IMR-90 (cell line): Measurements from ENCODE around the gene LPIN1. TPM values are rescaled to one million over a fixed set of nuclear protein-coding genes. Genes with fewer than 3 reads are reported as not detected.
"Not testable (repeated sequence)": the region's sequence is repeated elsewhere in the genome, so short reads cannot be mapped to it uniquely, and the experiment has no call there.

Source experiments
- ATAC-seq: fragments of 200-7000 bp; cut with Tn5 transposase; 2 replicates; pipeline ENCODE4 v1.9.1; 2020; ENCODE audit warnings: low read depth, mild to moderate bottlenecking, moderate library complexity
- BruUV-seq: library from RNA; stranded (reverse); fragments of 400-500 nt; replicated peaks from 2 replicates; lab custom pipeline; 2021; lab: Mats Ljungman, UMichigan
- CTCF ChIA-PET: fragments of 300-600 bp; formaldehyde crosslinking; extraction: SDS; loops from one replicate; lab custom pipeline; 2021; ENCODE audit warnings: antibody characterized with exemption; lab: Yijun Ruan, JAX
- POLR2A ChIA-PET: fragments of 300-600 bp; sonication (Branson Sonifier 250); formaldehyde crosslinking; loops from one replicate; lab custom pipeline; 2022; ENCODE audit warnings: antibody characterized with exemption; ENCODE audit not compliant: unreplicated experiment; lab: Charles Lee
- DNase-seq: peaks from one replicate; pipeline ENCODE4 v3.0.0; 2013
- H2AFZ ChIP-seq: replicated peaks from 2 replicates; pipeline ENCODE3; 2013; ENCODE audit warnings: low read length, mild to moderate bottlenecking; ENCODE audit not compliant: poor library complexity
- H2AK5ac ChIP-seq: 2 replicates; pipeline ENCODE4 v1.6.1; 2013; ENCODE audit warnings: low read depth, low read length, inconsistent platforms
- H2AK9ac ChIP-seq: replicated peaks from 2 replicates; pipeline ENCODE3; 2013; ENCODE audit warnings: mild to moderate bottlenecking, low read depth, low read length, moderate library complexity; ENCODE audit not compliant: poor library complexity
- H2BK120ac ChIP-seq: 2 replicates; pipeline ENCODE4 v1.6.1; 2013; ENCODE audit warnings: low read depth, low read length, inconsistent platforms
- H2BK15ac ChIP-seq: 3 replicates; pipeline ENCODE4 v1.6.1; 2013; ENCODE audit warnings: low read depth, low read length, inconsistent platforms
- H2BK20ac ChIP-seq: 2 replicates; pipeline ENCODE4 v1.6.1; 2013; ENCODE audit warnings: low read depth, mild to moderate bottlenecking, inconsistent platforms, low read length, moderate library complexity
- H2BK5ac ChIP-seq: 2 replicates; pipeline ENCODE4 v1.6.1; 2013; ENCODE audit warnings: mild to moderate bottlenecking, low read depth, low read length, inconsistent platforms; ENCODE audit not compliant: poor library complexity, severe bottlenecking
- H3K14ac ChIP-seq: replicated peaks from 2 replicates; pipeline ENCODE4 v1.6.1; 2013; ENCODE audit warnings: low read depth, low read length, inconsistent platforms
- H3K18ac ChIP-seq: 2 replicates; pipeline ENCODE4 v1.6.1; 2013; ENCODE audit warnings: low read depth, low read length, control low read depth
- H3K23ac ChIP-seq: 2 replicates; pipeline ENCODE4 v1.6.1; 2013; ENCODE audit warnings: low read depth, low read length, inconsistent platforms
- H3K27ac ChIP-seq: 2 replicates; pipeline ENCODE4 v1.5.1; 2013; ENCODE audit warnings: mild to moderate bottlenecking, control low read depth, low read length; ENCODE audit not compliant: insufficient read depth
- H3K27me3 ChIP-seq: 2 replicates; pipeline ENCODE4 v1.6.1; 2013; ENCODE audit warnings: low read length; ENCODE audit not compliant: control insufficient read depth, insufficient read depth
- H3K36me3 ChIP-seq: 2 replicates; pipeline ENCODE4 v1.6.1; 2013; ENCODE audit warnings: low read length, mixed read lengths; ENCODE audit not compliant: control insufficient read depth, insufficient read depth
- H3K4ac ChIP-seq: 2 replicates; pipeline ENCODE4 v1.6.1; 2013; ENCODE audit warnings: low read depth, low read length, inconsistent platforms
- H3K4me1 ChIP-seq: 2 replicates; pipeline ENCODE4 v1.6.1; 2013; ENCODE audit warnings: low read length, mixed read lengths; ENCODE audit not compliant: control insufficient read depth, insufficient read depth
- H3K4me2 ChIP-seq: 2 replicates; pipeline ENCODE4 v1.6.1; 2013; ENCODE audit warnings: low read depth, mild to moderate bottlenecking, control low read depth, low read length, moderate library complexity
- H3K4me3 ChIP-seq: 2 replicates; pipeline ENCODE4 v1.5.1; 2013; ENCODE audit warnings: low read depth, mild to moderate bottlenecking, control low read depth, low read length, moderate library complexity; ENCODE audit not compliant: insufficient read depth
- H3K56ac ChIP-seq: 2 replicates; pipeline ENCODE4 v1.6.1; 2013; ENCODE audit warnings: low read length, inconsistent platforms; ENCODE audit not compliant: insufficient read depth; ENCODE audit errors: extremely low read depth
- H3K79me1 ChIP-seq, 2 experiments: 2 replicates each; pipeline ENCODE4 v1.6.1; 2013; ENCODE audit warnings: low read length in 2 of 2, inconsistent platforms in 1 of 2, low read depth in 1 of 2
- H3K9ac ChIP-seq: 2 replicates; pipeline ENCODE4 v1.6.1; 2013; ENCODE audit warnings: low read depth, low read length, control low read depth
- H3K9me1 ChIP-seq: 2 replicates; pipeline ENCODE4 v1.6.1; 2013; ENCODE audit warnings: low read length, inconsistent platforms; ENCODE audit not compliant: insufficient read depth
- H3K9me3 ChIP-seq: 2 replicates; pipeline ENCODE4 v1.6.1; 2013; ENCODE audit warnings: low read length; ENCODE audit not compliant: control insufficient read depth, insufficient read depth
- H4K20me1 ChIP-seq: 2 replicates; pipeline ENCODE4 v1.6.1; 2013; ENCODE audit warnings: low read length, inconsistent platforms; ENCODE audit not compliant: insufficient read depth
- H4K5ac ChIP-seq: 2 replicates; pipeline ENCODE4 v1.6.1; 2013; ENCODE audit warnings: mild to moderate bottlenecking, low read depth, low read length, control low read depth
- H4K8ac ChIP-seq, 2 experiments: 2 replicates each; pipeline ENCODE4 v1.6.1; 2013; ENCODE audit warnings: low read depth in 2 of 2, low read length in 2 of 2, control low read depth in 1 of 2, inconsistent platforms in 1 of 2
- H4K91ac ChIP-seq: 2 replicates; pipeline ENCODE4 v1.6.1; 2013; ENCODE audit warnings: low read depth, low read length, inconsistent platforms; ENCODE audit not compliant: insufficient read depth
- BHLHE40 ChIP-seq: fragments of 150-350 bp; IDR thresholded peaks from 2 replicates; pipeline ENCODE4 v1.6.1; 2016; ENCODE audit warnings: mild to moderate bottlenecking, low read depth, low read length
- CEBPB ChIP-seq: IDR thresholded peaks from 2 replicates; pipeline ENCODE4 v1.6.1; 2012; ENCODE audit warnings: low read depth, low read length, improper control_type of control experiment
- CHD1 ChIP-seq: IDR thresholded peaks from 2 replicates; pipeline ENCODE4 v1.6.1; 2012; ENCODE audit warnings: low read depth, low read length, improper control_type of control experiment
- FOS ChIP-seq: fragments of 150-350 bp; IDR thresholded peaks from 2 replicates; pipeline ENCODE4 v1.6.1; 2016; ENCODE audit warnings: low read depth, low read length
- MAFK ChIP-seq: IDR thresholded peaks from 2 replicates; pipeline ENCODE4 v1.6.1; 2012; ENCODE audit warnings: low read depth, low read length, improper control_type of control experiment
- MAZ ChIP-seq: IDR thresholded peaks from 2 replicates; pipeline ENCODE4 v1.6.1; 2012; ENCODE audit warnings: low read depth, mild to moderate bottlenecking, low read length, improper control_type of control experiment, moderate library complexity, borderline replicate concordance
- MXI1 ChIP-seq: IDR thresholded peaks from 2 replicates; pipeline ENCODE4 v1.6.1; 2012; ENCODE audit warnings: low read depth, mild to moderate bottlenecking, low read length, moderate library complexity, borderline replicate concordance
- NFE2L2 ChIP-seq: fragments of 150-350 bp; IDR thresholded peaks from 2 replicates; pipeline ENCODE4 v1.6.1; 2016; ENCODE audit warnings: low read depth, mild to moderate bottlenecking, low read length
- RFX5 ChIP-seq: IDR thresholded peaks from 2 replicates; pipeline ENCODE4 v1.8.0; 2012; ENCODE audit warnings: low read depth, mild to moderate bottlenecking, low read length, moderate library complexity
- WGBS, 2 experiments: methylation state at CpG; one replicate each; pipeline versions ENCODE4 v1.1.5 to v1.1.7; 2013; ENCODE audit warnings: missing lambda C conversion rate in 2 of 2; ENCODE audit not compliant: insufficient read length in 1 of 2; ENCODE audit errors: extremely low coverage in 2 of 2; 5-methylcytosine and 5-hydroxymethylcytosine counted together
- dilution Hi-C: fragments of 300-500 bp; cut with HindIII; formaldehyde crosslinking; loops from one replicate; pipeline ENCODE4 v1.14.3; 2018; ENCODE audit warnings: low sequenced_read_pairs; ENCODE audit not compliant: unreplicated experiment
- in situ Hi-C: fragments of 300-500 bp; cut with MboI; formaldehyde crosslinking; loops from 3 replicates; pipeline ENCODE4 v1.14.3; 2019; ENCODE audit warnings: low sequenced_read_pairs, inconsistent platforms, mixed read lengths
- intact Hi-C: fragments of 100-400 bp; cut with micrococcal nuclease; formaldehyde crosslinking; loops from 2 replicates; pipeline ENCODE4 v1.10.0; 2022
- polyA plus RNA-seq, 3 experiments: library from polyadenylated mRNA; depleted of rRNA; stranded (reverse); fragments of >200 nt; gene quantifications; 2 replicates each; pipeline ENCODE4 v1.2.3, GENCODE V29; 2012; ENCODE audit warnings: low replicate concordance in 1 of 3
- total RNA-seq: library from RNA; depleted of rRNA; stranded (reverse); fragments of >200 nt; gene quantifications from 2 replicates; pipeline ENCODE4 v1.2.3, GENCODE V29; 2012

Gene LPIN1
- total and polyA plus RNA-seq, 2 of the 4 experiments (the other 2 are of a cell fraction): 21.3 to 25.1 TPM

DNA sequence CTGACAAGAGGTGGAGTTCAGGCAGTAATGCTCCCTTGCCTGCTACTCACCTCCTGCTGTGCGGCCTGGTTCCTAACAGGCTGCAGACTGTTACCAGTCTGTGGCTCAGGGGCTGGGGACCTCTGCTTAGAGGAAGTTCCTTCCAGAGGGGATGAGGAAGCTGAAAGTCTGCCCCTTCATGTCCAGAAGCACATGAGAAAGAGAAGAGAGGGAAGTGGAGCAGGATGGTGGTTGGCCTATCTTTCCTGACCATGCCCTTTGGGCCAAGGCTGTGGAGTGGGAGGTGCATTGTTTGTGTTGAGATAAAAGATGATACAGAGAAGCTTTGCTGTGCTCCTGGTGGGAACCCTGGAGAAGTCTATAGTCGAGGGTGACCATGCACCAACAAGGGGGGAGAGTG, 112.5 kb downstream of the LPIN1 start:
- H3K9me3 ChIP-seq: peaks cover 10% of the 10 kb centered on the region; the same call in 1 of the 2 replicates
- H4K91ac ChIP-seq: no peak overlapping the region
- H3K4me3 ChIP-seq: no peak overlapping the region
- no peak overlapping the region for H3K4ac ChIP-seq
- in situ Hi-C loops (no loop called here), intact Hi-C loops (no loop called here), dilution Hi-C loops (no loop called here)
- ATAC-seq: no peak
- no peak overlapping the region for H2BK120ac ChIP-seq
- no peak overlapping the region for H3K23ac ChIP-seq
- H3K56ac ChIP-seq: no peak overlapping the region
- H3K27me3 ChIP-seq: no peaks in the 10 kb centered on the region; the same call in 1 of the 2 replicates
- no peak for TF ChIP-seq MAZ
- TF ChIP-seq RFX5: no peak
- TF ChIP-seq MAFK: no peak
- TF ChIP-seq NFE2L2: no peak
- TF ChIP-seq MXI1: no peak
- TF ChIP-seq CHD1: no peak
- TF ChIP-seq CEBPB: no peak
- TF ChIP-seq BHLHE40: no peak
- no peak for TF ChIP-seq FOS
- H2AK9ac ChIP-seq: no peak overlapping the region
- H2BK20ac ChIP-seq: no peak overlapping the region
- no peaks in the 10 kb centered on the region for H3K36me3 ChIP-seq
- H3K14ac ChIP-seq: no peak overlapping the region
- H3K9me1 ChIP-seq: peaks cover 3% of the 10 kb centered on the region; the same call in 1 of the 2 replicates
- no peak overlapping the region for H2AFZ ChIP-seq
- no peaks in the 10 kb centered on the region for H3K79me1 ChIP-seq
- no peaks in the 10 kb centered on the region for H4K20me1 ChIP-seq
- POLR2A ChIA-PET: no interaction called here
- H4K8ac ChIP-seq: no peak overlapping the region
- H2BK15ac ChIP-seq: no peak overlapping the region
- no peak overlapping the region for H3K27ac ChIP-seq
- H3K4me1 ChIP-seq: no peaks in the 10 kb centered on the region; the same call in 1 of the 2 replicates
- H2AK5ac ChIP-seq: no peak overlapping the region
- no peak overlapping the region for H3K9ac ChIP-seq
- no TSS peak for BruUV-seq
- no peak overlapping the region for H4K5ac ChIP-seq
- H3K4me2 ChIP-seq: no peak overlapping the region
- H3K18ac ChIP-seq: no peak overlapping the region
- CTCF ChIA-PET: no interaction called here
- no CpG with 5 or more reads among the region's 2 CpGs for WGBS, 2 experiments
- DNase-seq: no peak
- no peak overlapping the region for H2BK5ac ChIP-seq

GRCh38 chr2:11859975-11860374, 113.5 kb downstream of the LPIN1 start:
- H3K9me3 ChIP-seq: peaks cover 10% of the 10 kb centered on the region; the same call in 1 of the 2 replicates
- H2AFZ ChIP-seq, BruUV-seq, H2BK15ac ChIP-seq, H3K27me3 ChIP-seq, H3K9ac ChIP-seq, H3K4me3 ChIP-seq, H3K79me1 ChIP-seq, H4K8ac ChIP-seq, H3K18ac ChIP-seq, H4K91ac ChIP-seq, H3K36me3 ChIP-seq, dilution Hi-C loops, ATAC-seq, DNase-seq, H2AK5ac ChIP-seq, H3K4ac ChIP-seq, H4K5ac ChIP-seq, H2BK5ac ChIP-seq, H3K27ac ChIP-seq, H2BK20ac ChIP-seq, H3K4me1 ChIP-seq, H4K20me1 ChIP-seq, H3K4me2 ChIP-seq, H3K9me1 ChIP-seq, H3K56ac ChIP-seq, H2BK120ac ChIP-seq, POLR2A ChIA-PET, H2AK9ac ChIP-seq, H3K23ac ChIP-seq, H3K14ac ChIP-seq, CTCF ChIA-PET: not testable (repeated sequence)
- in situ Hi-C loops (loop anchor here (10.0 kb wide), 1 partner anchor 855 kb away; the partner anchor contains the start of gene TRIB2), intact Hi-C loops (loop anchor here (5.0 kb wide), 1 partner anchor 552 kb away; no protein-coding TSS in a partner anchor)
- WGBS, 2 experiments: no CpG with 5 or more reads among the region's 3 CpGs
